Measurements from ENCODE around the gene MPDZ.

Gene MPDZ

GRCh38 chr9:13213998-13214397 lies 65.5 kb downstream of the MPDZ start:
- no peak for FAIRE-seq
- TF ChIP-seq, protein P1, sequence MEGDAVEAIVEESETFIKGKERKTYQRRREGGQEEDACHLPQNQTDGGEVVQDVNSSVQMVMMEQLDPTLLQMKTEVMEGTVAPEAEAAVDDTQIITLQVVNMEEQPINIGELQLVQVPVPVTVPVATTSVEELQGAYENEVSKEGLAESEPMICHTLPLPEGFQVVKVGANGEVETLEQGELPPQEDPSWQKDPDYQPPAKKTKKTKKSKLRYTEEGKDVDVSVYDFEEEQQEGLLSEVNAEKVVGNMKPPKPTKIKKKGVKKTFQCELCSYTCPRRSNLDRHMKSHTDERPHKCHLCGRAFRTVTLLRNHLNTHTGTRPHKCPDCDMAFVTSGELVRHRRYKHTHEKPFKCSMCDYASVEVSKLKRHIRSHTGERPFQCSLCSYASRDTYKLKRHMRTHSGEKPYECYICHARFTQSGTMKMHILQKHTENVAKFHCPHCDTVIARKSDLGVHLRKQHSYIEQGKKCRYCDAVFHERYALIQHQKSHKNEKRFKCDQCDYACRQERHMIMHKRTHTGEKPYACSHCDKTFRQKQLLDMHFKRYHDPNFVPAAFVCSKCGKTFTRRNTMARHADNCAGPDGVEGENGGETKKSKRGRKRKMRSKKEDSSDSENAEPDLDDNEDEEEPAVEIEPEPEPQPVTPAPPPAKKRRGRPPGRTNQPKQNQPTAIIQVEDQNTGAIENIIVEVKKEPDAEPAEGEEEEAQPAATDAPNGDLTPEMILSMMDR (IDR thresholded peaks at IDR 0.05; ENCODE audit: insufficient read depth, missing control alignments): no peak
- DNase-seq (ENCODE audit: insufficient read length, low spot score): no peak

GRCh38 chr9:13213337-13213736 lies 66.2 kb downstream of the MPDZ start:
- DNase-seq (ENCODE audit: insufficient read length, low spot score) (no peak), FAIRE-seq (no peak)
- TF ChIP-seq, protein P1 (IDR thresholded peaks at IDR 0.05; ENCODE audit: insufficient read depth, missing control alignments): no peak

GRCh38 chr9:13210306-13210705 lies 69.2 kb downstream of the MPDZ start:
- FAIRE-seq (no peak), DNase-seq (ENCODE audit: insufficient read length, low spot score) (no peak)
- TF ChIP-seq, protein P1 (IDR thresholded peaks at IDR 0.05; ENCODE audit: insufficient read depth, missing control alignments): no peak

DNA sequence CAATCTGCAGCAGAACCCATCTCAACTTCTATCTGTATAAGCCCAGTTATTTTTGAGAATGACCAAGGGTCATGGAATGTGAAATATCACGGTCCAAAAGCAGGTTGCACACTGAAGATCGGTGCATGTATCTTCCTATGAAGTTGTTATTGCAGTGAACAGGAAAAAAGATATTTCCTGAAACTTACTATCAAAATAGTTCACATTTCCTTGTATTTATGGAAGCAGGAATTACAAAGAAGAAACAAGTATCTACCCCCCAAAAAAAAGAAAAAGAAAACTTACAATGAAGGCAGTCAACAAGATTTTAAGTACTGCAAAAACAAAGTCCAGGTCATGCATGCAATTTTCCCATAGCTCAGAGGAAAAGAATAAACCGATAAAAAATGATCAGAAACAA lies 70.0 kb downstream of the MPDZ start:
- FAIRE-seq: no peak
- DNase-seq (ENCODE audit: insufficient read length, low spot score): no peak
- TF ChIP-seq, protein P1 (IDR thresholded peaks at IDR 0.05; ENCODE audit: insufficient read depth, missing control alignments): no peak

GRCh38 chr9:13205824-13206223 lies 73.7 kb downstream of the MPDZ start:
- no peak for DNase-seq (ENCODE audit: insufficient read length, low spot score)
- TF ChIP-seq, protein P1 (IDR thresholded peaks at IDR 0.05; ENCODE audit: insufficient read depth, missing control alignments): no peak
- FAIRE-seq: no peak

GRCh38 chr9:13190040-13190439 lies 89.5 kb downstream of the MPDZ start:
- no peak for DNase-seq (ENCODE audit: insufficient read length, low spot score)
- FAIRE-seq: no peak
- TF ChIP-seq, protein P1 (IDR thresholded peaks at IDR 0.05; ENCODE audit: insufficient read depth, missing control alignments): no peak

DNA sequence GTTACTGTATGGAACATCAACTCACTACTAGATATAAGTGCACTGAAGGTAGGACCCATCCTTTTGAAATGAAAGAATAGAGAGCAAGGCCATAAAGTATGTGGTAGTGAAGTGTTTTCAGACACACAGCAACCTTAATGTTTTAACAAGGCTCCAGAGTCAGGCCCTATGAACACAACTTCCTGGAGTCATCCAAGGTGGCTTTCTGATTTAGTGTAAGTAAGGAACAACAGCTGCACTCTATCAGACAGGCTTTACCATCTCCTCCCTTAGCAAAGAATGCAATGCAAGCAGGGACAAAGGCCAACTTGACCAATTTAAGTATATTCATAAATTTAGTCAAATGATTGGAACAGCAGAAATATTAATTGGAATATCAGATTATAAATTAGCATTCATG lies 90.1 kb downstream of the MPDZ start:
- FAIRE-seq (no peak), DNase-seq (ENCODE audit: insufficient read length, low spot score) (no peak)
- TF ChIP-seq, protein P1 (IDR thresholded peaks at IDR 0.05; ENCODE audit: insufficient read depth, missing control alignments): no peak
